Measurements from ENCODE around the gene KTN1.

KTN1 gene

DNA sequence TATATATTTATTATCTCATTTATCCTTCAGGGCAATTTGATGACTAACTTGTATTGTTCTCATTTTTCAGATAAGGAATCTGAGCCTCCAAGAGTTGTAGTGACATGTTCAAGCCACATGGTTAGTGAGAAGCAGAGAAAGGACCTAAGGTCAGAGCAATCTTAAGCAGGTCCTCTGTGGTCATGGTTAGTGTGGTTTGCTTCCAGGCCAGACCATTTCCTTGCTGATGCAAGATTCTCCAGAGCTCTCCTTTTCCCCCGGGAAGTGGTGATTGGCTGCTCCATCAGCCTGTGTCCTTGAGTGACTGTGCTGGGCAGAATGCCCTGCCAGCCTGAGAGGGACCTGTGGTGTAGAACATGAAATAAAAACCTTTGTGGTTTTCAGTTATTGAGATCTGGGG lies 141.3 kb downstream of the KTN1 start:
- Histone ChIP-seq H3K9me2 (ENCODE audit: low read depth, low read length) (no peaks in the 10 kb centered on the region), H3K27me3 (ENCODE audit: insufficient read depth, low read length) (no peaks in the 10 kb centered on the region), H4K20me1 (ENCODE audit: insufficient read depth, low read length) (no peaks in the 10 kb centered on the region), H3F3A (ENCODE audit: insufficient read depth, low read length) (no peaks in the 10 kb centered on the region), H3K27ac (ENCODE audit: low read depth, low read length, poor library complexity, severe bottlenecking) (no peak overlapping the region), H3K4me3 (ENCODE audit: low read depth, low read length, poor library complexity, severe bottlenecking) (no peak overlapping the region), H3K9me3 (ENCODE audit: low read length) (no peaks in the 10 kb centered on the region), H2AFZ (ENCODE audit: low read length) (no peak overlapping the region), H3K9ac (ENCODE audit: low read length) (no peak overlapping the region), H3K4me2 (ENCODE audit: low read length) (no peak overlapping the region), H3K79me2 (ENCODE audit: insufficient read depth, low read length) (no peaks in the 10 kb centered on the region), H3K36me3 (ENCODE audit: insufficient read depth, low read length) (no peaks in the 10 kb centered on the region), H3K4me1 (ENCODE audit: insufficient read depth, low read length, severe bottlenecking) (no peaks in the 10 kb centered on the region)
- no peak for TF ChIP-seq EZH2 (IDR thresholded peaks at IDR 0.05; ENCODE audit: borderline replicate concordance, low read length)
- no peak for TF ChIP-seq CTCF (IDR thresholded peaks at IDR 0.05; ENCODE audit: low read length)

DNA sequence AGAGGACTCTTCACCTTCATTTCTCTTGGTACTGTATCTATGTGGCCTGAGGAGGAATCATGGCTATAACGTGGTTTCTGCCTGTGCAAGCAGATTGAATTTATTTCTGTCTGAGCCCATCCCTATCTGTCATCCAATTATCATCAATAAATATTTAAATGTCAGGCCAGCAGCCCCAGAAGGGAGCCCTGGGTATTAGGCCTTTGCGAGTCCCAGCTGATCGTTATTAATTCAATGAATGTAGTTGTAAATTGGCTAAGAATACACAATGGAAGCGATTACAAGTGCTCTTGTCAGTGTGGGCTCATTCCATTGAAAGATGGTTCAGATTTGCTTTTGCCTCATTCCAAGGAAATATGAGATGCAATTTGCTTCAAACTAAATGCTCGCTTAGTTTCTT lies 142.0 kb downstream of the KTN1 start:
- H4K20me1 ChIP-seq (ENCODE audit: insufficient read depth, low read length): no peaks in the 10 kb centered on the region
- no peak overlapping the region for H3K9ac ChIP-seq (ENCODE audit: low read length)
- no peaks in the 10 kb centered on the region for H3F3A ChIP-seq (ENCODE audit: insufficient read depth, low read length)
- no peaks in the 10 kb centered on the region for H3K9me3 ChIP-seq (ENCODE audit: low read length)
- H3K27ac ChIP-seq (ENCODE audit: low read depth, low read length, poor library complexity, severe bottlenecking): no peak overlapping the region
- H3K4me2 ChIP-seq (ENCODE audit: low read length): no peak overlapping the region
- H3K36me3 ChIP-seq (ENCODE audit: insufficient read depth, low read length): no peaks in the 10 kb centered on the region
- no peak overlapping the region for H2AFZ ChIP-seq (ENCODE audit: low read length)
- H3K9me2 ChIP-seq (ENCODE audit: low read depth, low read length): no peaks in the 10 kb centered on the region
- TF ChIP-seq CTCF (IDR thresholded peaks at IDR 0.05; ENCODE audit: low read length) (no peak), EZH2 (IDR thresholded peaks at IDR 0.05; ENCODE audit: borderline replicate concordance, low read length) (no peak)
- no peaks in the 10 kb centered on the region for H3K4me1 ChIP-seq (ENCODE audit: insufficient read depth, low read length, severe bottlenecking)
- H3K27me3 ChIP-seq (ENCODE audit: insufficient read depth, low read length): no peaks in the 10 kb centered on the region
- no peaks in the 10 kb centered on the region for H3K79me2 ChIP-seq (ENCODE audit: insufficient read depth, low read length)
- H3K4me3 ChIP-seq (ENCODE audit: low read depth, low read length, poor library complexity, severe bottlenecking): no peak overlapping the region

DNA sequence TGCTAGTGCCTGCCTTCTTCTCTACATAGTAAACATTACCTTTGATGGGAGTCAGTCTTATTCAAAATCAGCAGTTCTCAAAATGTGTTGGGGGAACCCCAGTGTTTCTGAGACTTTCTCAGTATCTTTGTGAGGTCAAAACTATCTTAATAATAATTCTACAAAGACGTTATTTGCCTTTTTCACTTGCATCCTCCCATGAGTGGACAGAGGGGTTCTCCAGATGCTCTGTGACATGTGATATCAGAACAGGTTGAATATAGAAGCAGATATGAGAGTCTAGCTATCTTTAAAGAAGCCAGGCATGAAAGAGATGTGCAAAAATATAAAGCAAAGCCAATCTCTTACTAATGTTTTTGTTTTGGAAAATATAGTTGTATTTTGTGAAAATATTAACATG lies 144.7 kb downstream of the KTN1 start:
- H4K20me1 ChIP-seq (ENCODE audit: insufficient read depth, low read length): no peaks in the 10 kb centered on the region
- H3K4me2 ChIP-seq (ENCODE audit: low read length): no peak overlapping the region

More for the DNA sequence above, 144.7 kb downstream of the KTN1 start:
- TF ChIP-seq CTCF (IDR thresholded peaks at IDR 0.05; ENCODE audit: low read length): no peak
- TF ChIP-seq EZH2 (IDR thresholded peaks at IDR 0.05; ENCODE audit: borderline replicate concordance, low read length): no peak
- no peaks in the 10 kb centered on the region for H3K36me3 ChIP-seq (ENCODE audit: insufficient read depth, low read length)
- no peaks in the 10 kb centered on the region for H3K9me3 ChIP-seq (ENCODE audit: low read length)
- no peak overlapping the region for H3K9ac ChIP-seq (ENCODE audit: low read length)
- H3K4me3 ChIP-seq (ENCODE audit: low read depth, low read length, poor library complexity, severe bottlenecking): no peak overlapping the region
- no peaks in the 10 kb centered on the region for H3K9me2 ChIP-seq (ENCODE audit: low read depth, low read length)
- H3K27me3 ChIP-seq (ENCODE audit: insufficient read depth, low read length): no peaks in the 10 kb centered on the region
- no peaks in the 10 kb centered on the region for H3F3A ChIP-seq (ENCODE audit: insufficient read depth, low read length)
- no peaks in the 10 kb centered on the region for H3K4me1 ChIP-seq (ENCODE audit: insufficient read depth, low read length, severe bottlenecking)
- H2AFZ ChIP-seq (ENCODE audit: low read length): no peak overlapping the region
- H3K27ac ChIP-seq (ENCODE audit: low read depth, low read length, poor library complexity, severe bottlenecking): no peak overlapping the region
- H3K79me2 ChIP-seq (ENCODE audit: insufficient read depth, low read length): no peaks in the 10 kb centered on the region

Data from OCI-LY1 (cell line).